Mucosa of descending colon (tissue), 3 donors: ENCODE data around the gene PFDN5. TPM values are rescaled to one million over a fixed set of nuclear protein-coding genes. Genes with fewer than 3 reads are reported as not detected.

Source experiments
- ATAC-seq: fragments of 200-7000 bp; cut with Tn5 transposase; one replicate; pipeline ENCODE4 v1.9.1; 2020; ENCODE audit warnings: mild to moderate bottlenecking, moderate library complexity
- DNase-seq, 3 donors: peaks; one replicate each; pipeline ENCODE4 v3.0.0-alpha.2; 2020
- H3K36me3 ChIP-seq: fragments of 200-600 bp; one replicate; pipeline ENCODE4 v1.8.0; 2021; ENCODE audit warnings: low read depth, mild to moderate bottlenecking
- H3K4me1 ChIP-seq: fragments of 200-600 bp; one replicate; pipeline ENCODE4 v1.8.0; 2021; ENCODE audit warnings: low read depth, mild to moderate bottlenecking
- H3K4me3 ChIP-seq: fragments of 200-600 bp; one replicate; pipeline ENCODE4 v1.8.0; 2021; ENCODE audit warnings: mild to moderate bottlenecking
- H3K9me3 ChIP-seq: fragments of 200-600 bp; one replicate; pipeline ENCODE4 v1.8.0; 2021; ENCODE audit warnings: mild to moderate bottlenecking
- intact Hi-C, 2 donors: fragments of 100-400 bp; cut with DNase I in 1 of 2; cut with micrococcal nuclease in 1 of 2; formaldehyde crosslinking; loops; one replicate each; pipeline versions ENCODE4 v1.11.0 to v1.11.1; 2022; cut with DNase I, micrococcal nuclease
- total RNA-seq, 3 donors: library from RNA; stranded (reverse); fragmentation: NEBNext Ultra II Directional in 2 of 3; extraction: Animal tissue kit (Norgen Biotek cat#: 25700) in 2 of 3; gene quantifications; one replicate each; pipeline versions ENCODE4 v1.2.1 to v1.2.4, GENCODE V29; 2021 to 2023
- TF ChIP-seq, protein P1 (sequence below): fragments of 200-600 bp; IDR thresholded peaks from one replicate; pipeline ENCODE4 v1.8.0; 2022; ENCODE audit warnings: antibody characterized with exemption, mild to moderate bottlenecking
- donor health status: DM: no; HTN: no; CAD: no; lungs with moderate emphysema.
- donor health status: DM: no; HTN: no; CAD: no.
- donor health status: DM: no; HTN: yes; CAD: no.

PFDN5 gene
- total RNA-seq, 3 donors from 2014 or later = 262 to 390 (median 268) TPM

DNA sequence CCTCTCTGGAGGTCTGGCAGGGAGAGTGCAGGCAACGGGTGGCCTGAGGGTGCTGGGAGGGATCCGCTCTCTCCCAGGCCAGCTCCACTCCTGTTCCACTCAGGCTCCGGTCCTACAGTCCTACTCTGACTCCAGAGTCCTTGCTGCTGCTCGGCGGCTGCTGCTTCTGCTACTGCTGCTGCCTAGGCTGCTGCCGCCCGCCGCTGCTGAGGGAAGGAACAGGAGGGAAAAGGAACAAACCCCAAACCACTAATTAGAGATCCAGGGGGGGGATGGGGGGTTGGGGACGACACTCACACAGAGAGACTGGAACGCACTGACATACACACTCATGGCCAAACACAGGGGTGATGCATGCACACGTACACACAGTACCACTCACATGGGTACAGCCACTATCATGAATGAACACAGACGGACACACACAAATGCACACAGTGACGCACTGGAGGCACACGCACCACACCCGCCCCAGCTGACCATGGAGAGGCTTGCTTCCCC lies 40.9 kb downstream of the PFDN5 start, which contains the start of gene SP7:
SP7 (minus strand) TSS at position 174 of the 501 bp plus-strand sequence. CDS start 708 bp downstream, outside the sequence.
- no peaks in the 10 kb centered on the region for H3K36me3 ChIP-seq
- intact Hi-C loops = no loop called here
- no peaks in the 10 kb centered on the region for H3K4me1 ChIP-seq
- H3K9me3 ChIP-seq = no peaks in the 10 kb centered on the region
- H3K4me3 ChIP-seq = no peak within 1 kb of the TSS
- TF ChIP-seq, protein P1, sequence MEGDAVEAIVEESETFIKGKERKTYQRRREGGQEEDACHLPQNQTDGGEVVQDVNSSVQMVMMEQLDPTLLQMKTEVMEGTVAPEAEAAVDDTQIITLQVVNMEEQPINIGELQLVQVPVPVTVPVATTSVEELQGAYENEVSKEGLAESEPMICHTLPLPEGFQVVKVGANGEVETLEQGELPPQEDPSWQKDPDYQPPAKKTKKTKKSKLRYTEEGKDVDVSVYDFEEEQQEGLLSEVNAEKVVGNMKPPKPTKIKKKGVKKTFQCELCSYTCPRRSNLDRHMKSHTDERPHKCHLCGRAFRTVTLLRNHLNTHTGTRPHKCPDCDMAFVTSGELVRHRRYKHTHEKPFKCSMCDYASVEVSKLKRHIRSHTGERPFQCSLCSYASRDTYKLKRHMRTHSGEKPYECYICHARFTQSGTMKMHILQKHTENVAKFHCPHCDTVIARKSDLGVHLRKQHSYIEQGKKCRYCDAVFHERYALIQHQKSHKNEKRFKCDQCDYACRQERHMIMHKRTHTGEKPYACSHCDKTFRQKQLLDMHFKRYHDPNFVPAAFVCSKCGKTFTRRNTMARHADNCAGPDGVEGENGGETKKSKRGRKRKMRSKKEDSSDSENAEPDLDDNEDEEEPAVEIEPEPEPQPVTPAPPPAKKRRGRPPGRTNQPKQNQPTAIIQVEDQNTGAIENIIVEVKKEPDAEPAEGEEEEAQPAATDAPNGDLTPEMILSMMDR = no peak
- no peak for DNase-seq
- peak; percentile 18 for ATAC-seq

DNA sequence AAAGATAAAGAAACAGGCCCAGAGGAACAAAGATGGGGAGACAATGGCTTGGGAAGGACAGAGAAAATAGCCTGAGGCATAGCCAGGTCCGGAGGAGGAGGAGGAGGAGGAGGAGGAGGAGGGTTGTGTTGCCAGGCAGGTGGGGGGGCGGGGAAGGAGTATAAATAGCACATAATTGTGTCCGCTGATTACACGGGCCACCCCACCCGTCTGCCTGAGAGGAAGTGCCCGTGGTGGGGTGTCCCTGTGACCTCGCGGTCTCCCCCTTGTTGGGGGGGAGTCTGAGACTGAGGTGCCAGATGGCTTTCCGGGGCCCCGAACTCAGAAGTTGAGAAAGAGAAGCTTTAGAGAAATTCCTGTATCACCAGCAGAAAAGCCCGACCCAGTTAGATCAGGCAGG lies 42.7 kb downstream of the PFDN5 start:
- intact Hi-C loops = no loop called here
- DNase-seq (no peak), ATAC-seq (no peak)
- TF ChIP-seq, protein P1 = no peak
- Histone ChIP-seq H3K36me3 (no peaks in the 10 kb centered on the region), H3K4me3 (no peak overlapping the region), H3K4me1 (no peaks in the 10 kb centered on the region), H3K9me3 (no peaks in the 10 kb centered on the region)

DNA sequence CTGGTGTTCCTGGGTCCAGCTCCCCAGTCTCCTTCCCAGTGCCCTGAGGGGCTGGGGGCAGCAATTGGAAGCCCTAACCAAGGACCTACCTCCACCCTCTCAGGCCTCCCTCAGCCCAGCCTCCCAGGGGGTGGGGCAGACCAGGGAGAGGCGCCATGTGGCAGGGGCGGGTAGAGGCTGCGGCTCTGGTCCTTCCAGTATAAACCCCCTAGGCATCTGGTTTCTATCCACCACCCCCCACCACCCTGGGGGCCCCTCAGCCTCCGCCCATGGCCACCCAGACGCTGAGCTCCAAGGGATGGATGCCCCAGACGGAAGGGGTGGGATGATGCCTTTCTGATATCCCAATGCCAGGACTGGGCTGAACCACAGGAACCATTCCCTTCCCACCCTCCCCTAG lies 43.6 kb downstream of the PFDN5 start:
- intact Hi-C loops = no loop called here
- TF ChIP-seq, protein P1 = no peak
- ATAC-seq = no peak

DNA sequence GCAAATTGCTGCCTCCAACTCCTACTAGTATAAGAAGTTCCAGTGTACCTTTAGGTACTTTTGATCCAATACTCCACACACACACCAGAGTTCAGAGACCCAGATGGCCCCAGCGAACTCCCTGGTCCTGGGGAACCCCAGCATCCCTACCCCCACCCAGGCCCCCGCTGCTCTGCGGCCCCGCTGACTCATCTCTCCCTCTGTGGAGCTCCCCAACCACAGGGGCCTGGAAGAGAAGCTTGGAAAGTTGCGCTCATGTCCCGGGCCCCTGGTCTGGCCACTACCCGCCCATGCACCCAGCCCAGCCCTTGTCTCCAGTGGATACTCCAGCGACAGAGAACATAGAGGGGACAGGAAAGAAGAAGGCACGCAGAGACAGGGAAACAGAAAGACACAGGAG lies 45.1 kb downstream of the PFDN5 start:
- no peak overlapping the region for H3K4me3 ChIP-seq
- peaks cover 3% of the 10 kb centered on the region for H3K4me1 ChIP-seq
- H3K9me3 ChIP-seq = no peaks in the 10 kb centered on the region
- no peaks in the 10 kb centered on the region for H3K36me3 ChIP-seq
- no peak for DNase-seq
- TF ChIP-seq, protein P1 = no peak
- ATAC-seq = no peak
- intact Hi-C loops = no loop called here

More for the DNA sequence above, 43.6 kb downstream of the PFDN5 start:
- no peaks in the 10 kb centered on the region for H3K36me3 ChIP-seq
- DNase-seq = no peak
- H3K4me1 ChIP-seq = no peaks in the 10 kb centered on the region
- H3K9me3 ChIP-seq = no peaks in the 10 kb centered on the region
- no peak overlapping the region for H3K4me3 ChIP-seq

DNA sequence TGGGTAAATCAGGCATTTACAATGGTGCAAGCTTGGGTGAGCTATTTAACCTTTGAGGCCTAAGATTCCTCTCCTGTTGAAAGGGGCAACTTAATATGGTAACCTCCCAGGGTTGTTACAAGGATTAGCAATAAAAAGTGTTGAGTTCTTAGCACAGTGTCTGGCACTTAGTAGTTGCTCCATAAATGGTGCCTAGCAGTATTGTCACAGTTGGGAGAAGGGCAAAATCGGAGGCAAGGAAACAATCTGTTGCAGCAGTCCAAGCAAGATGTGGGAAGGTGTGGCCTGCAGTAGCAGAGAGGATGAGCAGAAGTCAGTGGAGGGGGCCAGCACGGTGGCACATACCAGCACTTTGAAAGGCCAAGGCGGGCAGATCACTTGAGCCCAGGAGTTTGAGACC lies 48.1 kb downstream of the PFDN5 start:
- Histone ChIP-seq H3K9me3 (no peaks in the 10 kb centered on the region), H3K4me1 (peaks cover 3% of the 10 kb centered on the region), H3K4me3 (no peak overlapping the region), H3K36me3 (no peaks in the 10 kb centered on the region)
- intact Hi-C loops = no loop called here
- no peak for ATAC-seq
- no peak for DNase-seq
- TF ChIP-seq, protein P1 = no peak

DNA sequence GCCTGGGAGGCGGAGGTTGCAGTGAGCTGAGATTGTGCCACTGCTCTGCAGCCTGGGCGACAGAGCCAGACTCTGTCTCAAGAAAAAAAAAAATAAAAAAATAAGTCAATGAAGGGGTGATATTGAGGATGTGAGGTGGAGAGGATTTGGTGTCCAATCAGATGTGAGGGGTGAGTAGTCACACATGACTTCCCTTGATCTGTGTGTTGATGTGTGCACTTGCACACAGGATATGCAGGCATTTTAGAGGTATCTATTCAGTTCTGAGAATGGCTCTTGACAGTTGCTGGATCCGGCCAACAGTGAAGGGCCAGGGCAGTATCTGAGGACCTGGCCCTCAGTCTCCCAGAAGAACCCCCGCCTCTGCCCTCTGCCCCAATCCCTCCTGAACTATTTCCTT lies 48.6 kb downstream of the PFDN5 start:
- H3K4me1 ChIP-seq = peaks cover 3% of the 10 kb centered on the region
- no peak overlapping the region for H3K4me3 ChIP-seq
- intact Hi-C loops = no loop called here
- ATAC-seq (no peak), DNase-seq (no peak)
- H3K9me3 ChIP-seq = no peaks in the 10 kb centered on the region
- no peaks in the 10 kb centered on the region for H3K36me3 ChIP-seq
- TF ChIP-seq, protein P1 = no peak
